Neuronal stem cell (in vitro differentiated cells): ENCODE results near the gene RMDN2.

Experiments
- DNase-seq: peaks from one replicate; pipeline ENCODE4 v3.0.0-alpha.2; 2013; ENCODE audit warnings: low spot score
- H2AFZ ChIP-seq: one replicate; pipeline ENCODE4 v1.6.1; 2013; ENCODE audit warnings: mild to moderate bottlenecking, low read length, inconsistent platforms
- H2AK5ac ChIP-seq: 2 replicates; pipeline ENCODE4 v1.6.1; 2013; ENCODE audit warnings: low read depth, mild to moderate bottlenecking, inconsistent platforms, low read length, moderate library complexity, mixed read lengths
- H2BK120ac ChIP-seq: 2 replicates; pipeline ENCODE4 v1.6.1; 2013; ENCODE audit warnings: low read depth, mild to moderate bottlenecking, inconsistent platforms, low read length, moderate library complexity, mixed read lengths
- H2BK12ac ChIP-seq: one replicate; pipeline ENCODE4 v1.6.1; 2013; ENCODE audit warnings: low read length, inconsistent platforms
- H2BK15ac ChIP-seq: 2 replicates; pipeline ENCODE4 v1.6.1; 2013; ENCODE audit warnings: mild to moderate bottlenecking, low read length, inconsistent platforms, mixed read lengths
- H2BK5ac ChIP-seq: one replicate; pipeline ENCODE4 v1.6.1; 2013; ENCODE audit warnings: inconsistent platforms, mild to moderate bottlenecking, low read length, moderate library complexity
- H3K14ac ChIP-seq: one replicate; pipeline ENCODE4 v1.6.1; 2013; ENCODE audit warnings: low read length, inconsistent platforms
- H3K18ac ChIP-seq: 2 replicates; pipeline ENCODE4 v1.6.1; 2013; ENCODE audit warnings: low read length, inconsistent platforms
- H3K23ac ChIP-seq: 2 replicates; pipeline ENCODE4 v1.6.1; 2013; ENCODE audit warnings: low read depth, mild to moderate bottlenecking, mixed read lengths, low read length, inconsistent platforms; ENCODE audit not compliant: poor library complexity
- H3K27ac ChIP-seq: replicated peaks from 3 replicates; pipeline ENCODE4 v1.5.1; 2013; ENCODE audit warnings: low read length, inconsistent platforms
- H3K27me3 ChIP-seq, 3 experiments: 2 replicates each; pipeline ENCODE4 v1.6.1; 2013; ENCODE audit warnings: low read length in 3 of 3, mild to moderate bottlenecking in 2 of 3, inconsistent platforms in 1 of 3, low read depth in 1 of 3, mixed read lengths in 1 of 3, moderate library complexity in 1 of 3; ENCODE audit not compliant: control insufficient read depth in 3 of 3, insufficient read depth in 3 of 3
- H3K36me3 ChIP-seq, 2 donors: replicated peaks in 1 of 2; 2 replicates each; pipeline ENCODE4 v1.6.1; 2013; ENCODE audit warnings: low read length in 2 of 2; ENCODE audit not compliant: control insufficient read depth in 2 of 2, insufficient read depth in 2 of 2
- H3K4ac ChIP-seq: 2 replicates; pipeline ENCODE4 v1.6.1; 2013; ENCODE audit warnings: inconsistent platforms, mild to moderate bottlenecking, low read length, moderate library complexity
- H3K4me1 ChIP-seq, 2 donors: 1 replicate in 1 of 2; 2 replicates in 1 of 2; pipeline ENCODE4 v1.6.1; 2013; ENCODE audit warnings: low read length in 2 of 2, low read depth in 1 of 2; ENCODE audit not compliant: control insufficient read depth in 2 of 2, insufficient read depth in 1 of 2
- H3K4me2 ChIP-seq: one replicate; pipeline ENCODE4 v1.6.1; 2013; ENCODE audit warnings: mild to moderate bottlenecking, low read length, inconsistent platforms; ENCODE audit not compliant: insufficient read depth, poor library complexity, severe bottlenecking
- H3K4me3 ChIP-seq, 2 donors: 2 replicates each; pipeline ENCODE4 v1.5.1; 2013; ENCODE audit warnings: low read length in 2 of 2, mild to moderate bottlenecking in 2 of 2, inconsistent platforms in 1 of 2, moderate library complexity in 1 of 2
- H3K79me1 ChIP-seq: one replicate; pipeline ENCODE4 v1.6.1; 2013; ENCODE audit warnings: low read depth, mild to moderate bottlenecking, inconsistent platforms, low read length, moderate library complexity
- H3K9ac ChIP-seq: one replicate; pipeline ENCODE4 v1.6.1; 2013; ENCODE audit warnings: mild to moderate bottlenecking, low read depth, low read length, inconsistent platforms; ENCODE audit not compliant: poor library complexity
- H3K9me3 ChIP-seq, 2 donors: replicated peaks in 1 of 2; 2 replicates each; pipeline versions ENCODE3 to v1.6.1; 2013; ENCODE audit warnings: low read length in 2 of 2, mild to moderate bottlenecking in 2 of 2, inconsistent platforms in 1 of 2, low read depth in 1 of 2, mixed read lengths in 1 of 2, moderate library complexity in 1 of 2; ENCODE audit not compliant: control insufficient read depth in 2 of 2, insufficient read depth in 1 of 2
- H4K8ac ChIP-seq: one replicate; pipeline ENCODE4 v1.6.1; 2013; ENCODE audit warnings: low read depth, mild to moderate bottlenecking, inconsistent platforms, low read length, moderate library complexity
- H4K91ac ChIP-seq: one replicate; pipeline ENCODE4 v1.6.1; 2013; ENCODE audit warnings: low read length, low read depth, mild to moderate bottlenecking, inconsistent platforms; ENCODE audit not compliant: poor library complexity
- WGBS, 2 donors: extraction: QIAGEN DNeasy Blood & Tissue Kit; methylation state at CpG; one replicate each; pipeline ENCODE4 v1.1.7; 2013; ENCODE audit warnings: missing lambda C conversion rate in 2 of 2, mixed read lengths in 1 of 2; ENCODE audit not compliant: insufficient read length in 2 of 2, insufficient replicate concordance in 1 of 2; ENCODE audit errors: extremely low coverage in 2 of 2; 5-methylcytosine and 5-hydroxymethylcytosine counted together

RMDN2 gene

GRCh38 chr2:38037757-38038621 is 112.9 kb downstream of the RMDN2 start:
- H3K27ac ChIP-seq = no peak overlapping the region
- 100% methylated on average over 2 of the region's 38 CpGs; no CpG with 5 or more reads in 1 of the 2 donors for WGBS, 2 donors
- peak; percentile 41 for DNase-seq

GRCh38 chr2:38038682-38039081 is 113.6 kb downstream of the RMDN2 start:
- H3K18ac ChIP-seq = no peak overlapping the region
- no peak overlapping the region for H2BK12ac ChIP-seq
- H4K8ac ChIP-seq = no peak overlapping the region
- peaks cover 0 to 2% of the 10 kb centered on the region in 2 donors for H3K9me3 ChIP-seq
- no peak overlapping the region for H2BK5ac ChIP-seq
- WGBS, 2 donors = no CpG with 5 or more reads among the region's 5 CpGs
- H2AK5ac ChIP-seq = no peak overlapping the region
- H2BK120ac ChIP-seq = no peak overlapping the region
- H3K79me1 ChIP-seq = no peaks in the 10 kb centered on the region
- H3K4me3 ChIP-seq = no peak overlapping the region
- H3K36me3 ChIP-seq = peaks cover 0 to 1% of the 10 kb centered on the region in 2 donors
- no peak overlapping the region for H3K4ac ChIP-seq
- H4K91ac ChIP-seq = no peak overlapping the region
- no peak overlapping the region for H3K9ac ChIP-seq
- no peaks in the 10 kb centered on the region for H3K27me3 ChIP-seq
- H3K4me1 ChIP-seq = peaks cover 2% of the 10 kb centered on the region in 2 donors
- H2AFZ ChIP-seq = peak overlapping the region; percentile 85
- no peak overlapping the region for H3K14ac ChIP-seq
- H3K27ac ChIP-seq = no peak overlapping the region
- H3K4me2 ChIP-seq = peak overlapping the region; percentile 52
- no peak for DNase-seq
- H3K23ac ChIP-seq = no peak overlapping the region
- H2BK15ac ChIP-seq = no peak overlapping the region

More at GRCh38 chr2:38037757-38038621, 112.9 kb downstream of the RMDN2 start:
- no peak overlapping the region for H4K8ac ChIP-seq
- no peak overlapping the region for H3K4ac ChIP-seq
- peaks cover 0 to 1% of the 10 kb centered on the region in 2 donors for H3K36me3 ChIP-seq
- H3K4me1 ChIP-seq = peaks cover 2% of the 10 kb centered on the region in 2 donors
- peak overlapping the region in 1 of 2 donors; percentile 22 for H3K4me3 ChIP-seq
- H2AK5ac ChIP-seq = no peak overlapping the region
- no peaks in the 10 kb centered on the region for H3K79me1 ChIP-seq
- H3K9ac ChIP-seq = no peak overlapping the region
- no peak overlapping the region for H2BK5ac ChIP-seq
- H3K14ac ChIP-seq = no peak overlapping the region
- no peak overlapping the region for H2BK12ac ChIP-seq
- no peaks in the 10 kb centered on the region for H3K27me3 ChIP-seq
- H2BK15ac ChIP-seq = no peak overlapping the region
- H3K23ac ChIP-seq = no peak overlapping the region
- H3K9me3 ChIP-seq = peaks cover 0 to 2% of the 10 kb centered on the region in 2 donors
- H3K4me2 ChIP-seq = peak overlapping the region; percentile 52
- H3K18ac ChIP-seq = peak overlapping the region; percentile 28
- H2AFZ ChIP-seq = peak overlapping the region; percentile 85
- no peak overlapping the region for H2BK120ac ChIP-seq
- no peak overlapping the region for H4K91ac ChIP-seq

- no peak overlapping the region for H2BK120ac ChIP-seq
- H2AFZ ChIP-seq = peak overlapping the region; percentile 62
- H3K14ac ChIP-seq = no peak overlapping the region
- no peak overlapping the region for H3K27ac ChIP-seq
- H3K79me1 ChIP-seq = no peaks in the 10 kb centered on the region
- no peak overlapping the region for H3K18ac ChIP-seq
- H3K9me3 ChIP-seq = no peaks in the 10 kb centered on the region
- no peaks in the 10 kb centered on the region for H3K27me3 ChIP-seq
- H2AK5ac ChIP-seq = no peak overlapping the region
- H2BK15ac ChIP-seq = no peak overlapping the region
- WGBS, 2 donors = no CpG with 5 or more reads among the region's 9 CpGs
- no peak overlapping the region for H2BK5ac ChIP-seq
- no peak overlapping the region for H4K91ac ChIP-seq
- no peak overlapping the region for H3K23ac ChIP-seq
- H3K4me2 ChIP-seq = no peak overlapping the region
- no peak for DNase-seq
- H3K36me3 ChIP-seq = no peaks in the 10 kb centered on the region
- H4K8ac ChIP-seq = no peak overlapping the region
- H3K9ac ChIP-seq = no peak overlapping the region
- no peak overlapping the region for H2BK12ac ChIP-seq
- no peak overlapping the region for H3K4ac ChIP-seq
- peaks cover 2% of the 10 kb centered on the region in 2 donors for H3K4me1 ChIP-seq
- no peak overlapping the region for H3K4me3 ChIP-seq
Observed at GRCh38 chr2:38039121-38039910, 114.2 kb downstream of the RMDN2 start.

DNA sequence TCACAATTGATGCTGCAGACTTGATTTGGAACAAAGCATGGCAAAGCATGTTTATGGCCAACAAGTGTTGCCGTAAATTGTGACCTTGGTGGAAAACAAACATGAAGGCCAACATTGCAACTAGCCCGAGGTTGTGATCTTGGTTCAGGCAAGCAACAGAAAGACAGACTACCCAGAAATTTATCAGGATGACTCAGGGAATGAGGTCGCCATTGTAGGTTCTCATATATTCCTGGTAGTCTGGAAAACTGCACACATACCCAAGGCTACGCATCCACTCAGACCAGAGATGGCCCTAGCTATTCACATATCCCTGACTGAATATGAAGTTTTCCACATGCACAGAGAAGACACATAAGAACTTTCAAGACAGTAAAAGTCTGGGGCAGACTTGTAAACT is 120.7 kb downstream of the RMDN2 start:
- H3K4ac ChIP-seq = no peak overlapping the region
- no peak overlapping the region for H2BK5ac ChIP-seq
- H2AK5ac ChIP-seq = no peak overlapping the region
- no peak overlapping the region for H3K9ac ChIP-seq
- H3K9me3 ChIP-seq = no peaks in the 10 kb centered on the region
- H2AFZ ChIP-seq = no peak overlapping the region
- DNase-seq = no peak
- H3K79me1 ChIP-seq = no peaks in the 10 kb centered on the region
- H2BK15ac ChIP-seq = no peak overlapping the region
- no peak overlapping the region for H3K4me2 ChIP-seq
- H3K4me1 ChIP-seq = no peaks in the 10 kb centered on the region
- H2BK120ac ChIP-seq = no peak overlapping the region
- H3K18ac ChIP-seq = no peak overlapping the region
- no peaks in the 10 kb centered on the region for H3K36me3 ChIP-seq
- no peak overlapping the region for H2BK12ac ChIP-seq
- no peak overlapping the region for H4K91ac ChIP-seq
- H3K23ac ChIP-seq = no peak overlapping the region
- H3K14ac ChIP-seq = no peak overlapping the region
- H3K27me3 ChIP-seq = no peaks in the 10 kb centered on the region
- WGBS, 2 donors = no CpG with 5 or more reads among the region's 4 CpGs
- H3K4me3 ChIP-seq = no peak overlapping the region
- no peak overlapping the region for H4K8ac ChIP-seq
- no peak overlapping the region for H3K27ac ChIP-seq
